Spleen (tissue), 11 donors: Measurements from ENCODE around the gene SLC25A45. TPM values are rescaled to one million over a fixed set of nuclear protein-coding genes. Genes with fewer than 3 reads are reported as not detected.
A peak's percentile ranks its signal among the peaks of the same experiment; 100 is the strongest.

Experiments used
- DNase-seq: peaks from one replicate; pipeline ENCODE4 v3.0.0-alpha.2; 2020
- H3K27ac ChIP-seq, 8 donors: fragments of 200-600 bp; sonication (generic) in 7 of 8; 1 replicate in 4 of 8; 2 replicates in 4 of 8; pipeline versions ENCODE4 v1.5.0 to v1.8.0; 2016 to 2021; ENCODE audit warnings: inconsistent platforms in 4 of 8, mild to moderate bottlenecking in 4 of 8, moderate library complexity in 1 of 8
- H3K27me3 ChIP-seq, 7 donors: fragments of 200-600 bp; sonication (generic) in 6 of 7; replicated peaks in 1 of 7; 1 replicate in 4 of 7; 2 replicates in 3 of 7; pipeline versions ENCODE4 v1.5.0 to v1.8.0; 2016 to 2021; ENCODE audit warnings: inconsistent platforms in 3 of 7, mild to moderate bottlenecking in 1 of 7
- H3K36me3 ChIP-seq, 6 donors: fragments of 200-600 bp; sonication (generic) in 5 of 6; 1 replicate in 4 of 6; 2 replicates in 2 of 6; pipeline versions ENCODE4 v1.5.0 to v1.8.0; 2016 to 2021; ENCODE audit warnings: inconsistent platforms in 2 of 6
- H3K4me1 ChIP-seq, 6 donors: fragments of 200-600 bp; sonication (generic) in 5 of 6; 1 replicate in 3 of 6; 2 replicates in 3 of 6; pipeline versions ENCODE4 v1.5.0 to v1.8.0; 2016 to 2021; ENCODE audit warnings: inconsistent platforms in 3 of 6
- H3K4me3 ChIP-seq, 8 donors: fragments of 200-600 bp; sonication (generic) in 7 of 8; 1 replicate in 4 of 8; 2 replicates in 4 of 8; pipeline versions ENCODE4 v1.5.0 to v1.8.0; 2016 to 2021; ENCODE audit warnings: inconsistent platforms in 4 of 8, mild to moderate bottlenecking in 4 of 8, moderate library complexity in 2 of 8
- H3K9me3 ChIP-seq, 8 donors: fragments of 200-600 bp; sonication (generic) in 7 of 8; 1 replicate in 4 of 8; 2 replicates in 4 of 8; pipeline versions ENCODE4 v1.5.0 to v1.8.0; 2016 to 2021; ENCODE audit warnings: inconsistent platforms in 4 of 8
- POLR2A ChIP-seq, 3 donors: fragments of 450-650 bp; IDR thresholded peaks; one replicate each; pipeline ENCODE4 v1.5.1; 2017; ENCODE audit warnings: antibody characterized with exemption in 3 of 3, mild to moderate bottlenecking in 1 of 3
- POLR2AphosphoS5 ChIP-seq, 3 donors: sonication (generic); formaldehyde crosslinking; IDR thresholded peaks; one replicate each; pipeline ENCODE4 v1.5.1; 2017; ENCODE audit warnings: antibody characterized with exemption in 3 of 3
- WGBS, 5 donors: extraction: QIAGEN DNeasy Blood & Tissue Kit in 3 of 5; methylation state at CpG; one replicate each; pipeline versions ENCODE4 v1.1.5 to v1.1.7; 2013 to 2018; 5-methylcytosine and 5-hydroxymethylcytosine counted together
- intact Hi-C: fragments of 100-400 bp; cut with DNase I; formaldehyde crosslinking; loops from one replicate; pipeline ENCODE4 v1.15.0; 2023; ENCODE audit warnings: low total_unique reads
- polyA plus RNA-seq, 3 donors: library from polyadenylated mRNA; stranded (reverse); fragments of 200-250 nt; gene quantifications; one replicate each; pipeline ENCODE4 v1.2.1, GENCODE V29; 2013
- total RNA-seq, 7 donors: library from RNA; depleted of rRNA in 3 of 7; stranded (reverse); fragments of >200 nt in 3 of 7; fragmentation: NEBNext Ultra II Directional in 4 of 7; extraction: Animal tissue kit (Norgen Biotek cat#: 25700) in 4 of 7; gene quantifications; one replicate each; pipeline versions ENCODE4 v1.1.0 to v1.2.1, GENCODE V29; 2016 to 2021
- TF ChIP-seq, protein P1 (sequence below), 11 experiments: fragments of 200-600 bp in 7 of 11; fragments of 450-650 bp in 4 of 11; sonication (generic) in 4 of 11; IDR thresholded peaks in 8 of 11; conservative IDR thresholded peaks in 3 of 11; 1 replicate in 7 of 11; 2 replicates in 4 of 11; pipeline versions ENCODE4 v1.4.0 to v1.8.0; 2016 to 2021; ENCODE audit warnings: antibody characterized with exemption in 11 of 11, inconsistent platforms in 4 of 11, mild to moderate bottlenecking in 1 of 11
- donor health status: healthy with polysubstance abuse.
- donor health status: DM: no; HTN: no; CAD: no; lungs with moderate emphysema.
- donor health status: DM: no; HTN: no; CAD: no.
- donor health status: Bipolar disorder and iron deficiency.
- donor health status: healthy.
- donor health status: DM: no; HTN: no; CAD: no.
- donor health status: DM: yes; HTN: yes; CAD: no.

SLC25A45 gene
- total and polyA plus RNA-seq, 10 donors: 11.6 to 33.4 (median 24.9) TPM

DNA sequence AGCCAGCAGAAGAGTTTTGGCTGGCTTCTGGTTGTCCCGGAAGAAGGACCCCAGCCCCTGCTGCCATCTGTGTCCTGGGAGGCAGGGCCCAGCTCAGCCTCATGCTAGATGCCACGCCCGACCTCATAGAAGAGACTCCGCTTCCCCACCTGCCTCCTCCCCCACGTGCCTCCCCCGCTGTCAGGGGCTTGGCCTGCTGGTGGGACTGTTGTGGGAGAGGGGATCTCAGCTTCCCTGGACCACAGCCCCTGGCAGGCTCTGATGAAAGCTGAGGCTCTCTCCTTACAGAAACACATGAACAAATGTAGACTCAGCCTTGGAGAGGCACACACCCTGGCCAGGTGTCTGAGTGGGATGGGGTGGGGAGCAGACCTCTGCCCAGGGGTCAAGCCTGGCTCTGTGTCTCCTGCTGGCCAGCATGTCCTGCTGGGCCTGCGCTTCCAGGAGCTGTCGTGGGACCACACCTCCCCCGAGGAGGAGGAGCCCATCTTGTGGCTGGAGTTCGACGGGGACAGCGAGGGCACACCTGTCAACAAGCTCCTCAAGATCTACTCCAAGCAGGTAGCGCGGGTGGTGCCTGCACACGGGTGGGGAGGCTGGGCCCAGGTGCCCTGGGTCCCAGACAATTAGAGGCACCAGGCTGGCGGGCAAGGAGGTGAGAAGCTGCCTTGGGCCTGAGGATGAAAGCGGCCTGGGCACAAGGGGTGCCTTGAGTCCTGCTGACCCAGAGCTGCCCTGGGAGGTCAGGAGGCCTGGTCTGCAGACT, 18.0 kb upstream of the SLC25A45 start:
- peaks cover 7 to 100% (median 83%) of the 10 kb centered on the region in 6 donors for H3K36me3 ChIP-seq
- H3K4me1 ChIP-seq: peaks cover 14 to 37% (median 29%) of the 10 kb centered on the region in 6 donors
- no peaks in the 10 kb centered on the region for H3K9me3 ChIP-seq
- 88 to 96% (median 90%) methylated on average over 8 to 17 of the region's 17 CpGs for WGBS, 5 donors
- H3K27me3 ChIP-seq: no peaks in the 10 kb centered on the region
- no peak overlapping the region for H3K4me3 ChIP-seq
- no peak for DNase-seq
- intact Hi-C loops: no loop called here
- TF ChIP-seq POLR2A (IDR thresholded peaks at IDR 0.05) (no peak), POLR2AphosphoS5 (IDR thresholded peaks at IDR 0.05) (peak; percentile 29 to 69 (median 45))
- TF ChIP-seq, protein P1, sequence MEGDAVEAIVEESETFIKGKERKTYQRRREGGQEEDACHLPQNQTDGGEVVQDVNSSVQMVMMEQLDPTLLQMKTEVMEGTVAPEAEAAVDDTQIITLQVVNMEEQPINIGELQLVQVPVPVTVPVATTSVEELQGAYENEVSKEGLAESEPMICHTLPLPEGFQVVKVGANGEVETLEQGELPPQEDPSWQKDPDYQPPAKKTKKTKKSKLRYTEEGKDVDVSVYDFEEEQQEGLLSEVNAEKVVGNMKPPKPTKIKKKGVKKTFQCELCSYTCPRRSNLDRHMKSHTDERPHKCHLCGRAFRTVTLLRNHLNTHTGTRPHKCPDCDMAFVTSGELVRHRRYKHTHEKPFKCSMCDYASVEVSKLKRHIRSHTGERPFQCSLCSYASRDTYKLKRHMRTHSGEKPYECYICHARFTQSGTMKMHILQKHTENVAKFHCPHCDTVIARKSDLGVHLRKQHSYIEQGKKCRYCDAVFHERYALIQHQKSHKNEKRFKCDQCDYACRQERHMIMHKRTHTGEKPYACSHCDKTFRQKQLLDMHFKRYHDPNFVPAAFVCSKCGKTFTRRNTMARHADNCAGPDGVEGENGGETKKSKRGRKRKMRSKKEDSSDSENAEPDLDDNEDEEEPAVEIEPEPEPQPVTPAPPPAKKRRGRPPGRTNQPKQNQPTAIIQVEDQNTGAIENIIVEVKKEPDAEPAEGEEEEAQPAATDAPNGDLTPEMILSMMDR (IDR thresholded peaks at IDR 0.05 in 8 of 11, conservative IDR thresholded peaks at IDR 0.05 in 3 of 11): no peak
- H3K27ac ChIP-seq: peak overlapping the region in 1 of 8 donors; percentile 23

GRCh38 chr11:65399845-65400244, 17.4 kb upstream of the SLC25A45 start:
- TF ChIP-seq POLR2A (IDR thresholded peaks at IDR 0.05) (no peak), POLR2AphosphoS5 (IDR thresholded peaks at IDR 0.05) (no peak)
- TF ChIP-seq, protein P1 (IDR thresholded peaks at IDR 0.05 in 8 of 11, conservative IDR thresholded peaks at IDR 0.05 in 3 of 11): no peak
- H3K4me1 ChIP-seq: peaks cover 14 to 30% (median 23%) of the 10 kb centered on the region in 6 donors
- H3K36me3 ChIP-seq: peaks cover 7 to 100% (median 83%) of the 10 kb centered on the region in 6 donors
- no peak for DNase-seq
- no peaks in the 10 kb centered on the region for H3K9me3 ChIP-seq
- no peak overlapping the region for H3K4me3 ChIP-seq
- H3K27ac ChIP-seq: peak overlapping the region in 1 of 8 donors; percentile 23
- H3K27me3 ChIP-seq: no peaks in the 10 kb centered on the region
- intact Hi-C loops: no loop called here
- 92 to 97% (median 95%) methylated on average over 8 to 10 of the region's 10 CpGs for whole genome bisulfite sequencing, 5 donors

DNA sequence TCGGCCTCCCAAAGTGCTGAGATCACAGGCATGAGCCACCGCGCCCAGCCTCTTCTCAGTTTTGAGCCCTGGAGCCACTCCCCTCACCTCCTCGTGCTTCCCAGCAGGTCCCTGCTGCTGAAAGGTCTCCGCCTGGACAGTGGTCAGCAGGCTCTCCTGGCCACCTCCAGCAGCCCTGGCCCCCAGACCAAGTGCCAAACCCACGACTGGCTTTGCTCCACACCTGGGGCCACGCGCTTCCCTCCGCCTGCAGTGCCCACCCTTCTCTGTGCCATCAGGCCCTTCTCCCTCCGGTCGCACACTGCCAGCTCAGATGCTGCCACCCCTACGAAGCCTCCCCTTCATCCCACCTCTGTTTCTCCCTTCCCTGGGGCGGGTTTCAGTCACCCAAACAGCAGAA, 16.8 kb upstream of the SLC25A45 start:
- 91 to 97% (median 93%) methylated on average over 12 to 13 of the region's 13 CpGs for WGBS, 5 donors
- TF ChIP-seq POLR2AphosphoS5 (IDR thresholded peaks at IDR 0.05): peak in 1 of 3 donors; percentile 34
- no peak for TF ChIP-seq POLR2A (IDR thresholded peaks at IDR 0.05)
- Histone ChIP-seq H3K27me3 (no peaks in the 10 kb centered on the region), H3K4me3 (no peak overlapping the region), H3K27ac (no peak overlapping the region), H3K4me1 (peaks cover 9 to 24% (median 17%) of the 10 kb centered on the region in 6 donors), H3K9me3 (no peaks in the 10 kb centered on the region), H3K36me3 (peaks cover 7 to 100% (median 83%) of the 10 kb centered on the region in 6 donors)
- no peak for DNase-seq
- intact Hi-C loops: no loop called here

DNA sequence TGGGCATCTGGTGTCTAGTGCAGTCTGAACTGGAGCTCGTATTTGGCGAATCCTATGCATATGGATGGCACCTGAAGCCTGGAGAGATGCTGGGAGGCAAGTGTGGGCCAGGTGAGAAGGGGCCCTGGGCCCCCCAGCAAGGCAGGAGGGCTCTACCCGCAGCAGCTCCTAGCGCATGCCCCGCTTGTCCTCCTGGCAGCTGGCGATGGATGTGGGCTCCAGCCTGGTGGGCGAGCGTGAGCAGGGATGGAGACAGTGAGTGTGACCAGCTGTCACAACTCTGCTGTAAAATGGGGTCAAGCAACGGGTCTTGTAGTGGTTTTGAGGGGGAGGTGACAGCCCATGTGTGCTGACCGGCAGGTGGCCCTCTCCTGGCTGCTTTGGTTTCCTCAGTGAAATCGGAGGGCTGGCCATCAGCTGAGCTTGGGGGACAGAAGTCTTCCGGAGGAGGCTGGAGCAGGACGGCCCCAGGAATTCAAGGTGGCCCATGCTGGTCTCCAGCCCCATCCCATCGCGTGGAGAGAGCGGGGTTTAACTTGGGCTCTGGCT, 16.0 kb upstream of the SLC25A45 start:
- no peak for DNase-seq
- Histone ChIP-seq H3K9me3 (no peaks in the 10 kb centered on the region), H3K27ac (no peak overlapping the region), H3K4me3 (no peak overlapping the region), H3K27me3 (no peaks in the 10 kb centered on the region), H3K4me1 (peaks cover 1 to 20% (median 10%) of the 10 kb centered on the region in 6 donors), H3K36me3 (peaks cover 7 to 100% (median 85%) of the 10 kb centered on the region in 6 donors)
- WGBS, 5 donors: 81 to 93% (median 90%) methylated on average over 13 to 16 of the region's 16 CpGs
- TF ChIP-seq, protein P1 (IDR thresholded peaks at IDR 0.05 in 8 of 11, conservative IDR thresholded peaks at IDR 0.05 in 3 of 11): no peak
- peak in 2 of 3 donors; percentile 15 to 56 for TF ChIP-seq POLR2AphosphoS5 (IDR thresholded peaks at IDR 0.05)
- no peak for TF ChIP-seq POLR2A (IDR thresholded peaks at IDR 0.05)
- intact Hi-C loops: no loop called here
